Keratinocyte (primary cell): ENCODE data around the gene ZSCAN1.

Source experiments
- CTCF ChIP-seq, 3 experiments: IDR thresholded peaks in 1 of 3; conservative IDR thresholded peaks in 1 of 3; optimal IDR thresholded peaks in 1 of 3; 2 replicates in 2 of 3; 3 replicates in 1 of 3; pipeline versions ENCODE3 to v1.5.1; 2011; ENCODE audit warnings: low read length in 3 of 3, mild to moderate bottlenecking in 3 of 3, moderate library complexity in 2 of 3, control low read depth in 1 of 3, inconsistent platforms in 1 of 3; ENCODE audit not compliant: insufficient read depth in 2 of 3; ENCODE audit errors: extremely low read depth in 1 of 3
- EZH2 ChIP-seq: IDR thresholded peaks from one replicate; pipeline ENCODE4 v1.6.1; 2012; ENCODE audit warnings: inconsistent platforms, mild to moderate bottlenecking, low read length, moderate library complexity

DNA sequence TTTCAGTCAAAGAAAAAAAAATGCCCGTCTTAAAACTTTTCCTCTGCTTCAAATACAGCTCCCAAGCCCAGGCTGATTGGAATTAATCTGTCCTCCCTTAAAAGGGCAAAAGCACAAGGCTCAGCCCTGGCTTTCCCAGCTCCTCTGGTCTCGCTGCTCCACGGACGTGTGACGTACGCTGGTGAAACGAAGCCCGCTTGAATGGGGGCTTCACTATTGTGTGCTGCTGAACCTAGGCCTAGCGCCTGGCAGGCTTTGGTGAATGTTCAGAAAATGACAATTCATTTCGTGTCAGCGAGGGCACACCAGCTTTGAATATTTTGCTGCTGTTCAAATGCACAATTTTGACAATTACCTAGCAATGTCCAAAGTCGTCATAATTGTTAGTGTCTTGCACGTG, 24.6 kb downstream of the ZSCAN1 start:
- TF ChIP-seq CTCF (optimal IDR thresholded peaks at IDR 0.05 in 1 of 3, IDR thresholded peaks at IDR 0.05 in 1 of 3, conservative IDR thresholded peaks at IDR 0.05 in 1 of 3; ENCODE audit: extremely low read depth in 1 of 3, insufficient read depth in 2 of 3, low read length in 3 of 3) (no peak), EZH2 (no peak)
